HCT116 (cell line): ENCODE measurements around the gene GSDMA. TPM values are rescaled to one million over a fixed set of nuclear protein-coding genes. Genes with fewer than 3 reads are reported as not detected.

Source experiments
- ATAC-seq: fragments of 200-7000 bp; cut with Tn5 transposase; 2 replicates; pipeline ENCODE4 v1.9.1; 2020; ENCODE audit warnings: mild to moderate bottlenecking, moderate library complexity
- BruUV-seq: library from RNA; stranded (reverse); fragments of 400-500 nt; replicated peaks from 2 replicates; lab custom pipeline; 2021; lab: Mats Ljungman, UMichigan
- CTCF ChIA-PET: fragments of 300-600 bp; sonication (Branson Sonifier 250); formaldehyde crosslinking; loops from one replicate; lab custom pipeline; 2021; ENCODE audit warnings: antibody characterized with exemption; lab: Charles Lee
- POLR2A ChIA-PET: fragments of 300-600, 350-600 bp; sonication (Branson Sonifier 250); formaldehyde crosslinking; loops from one replicate; lab custom pipeline; 2021; ENCODE audit warnings: antibody characterized with exemption; lab: Charles Lee
- RAD21 ChIA-PET, 2 experiments: fragments of 300-600 bp; sonication (Branson Sonifier 250); formaldehyde crosslinking; loops; one replicate each; lab custom pipeline; 2023; ENCODE audit warnings: low total read pairs in 2 of 2; ENCODE audit not compliant: uncharacterized antibody in 2 of 2, unreplicated experiment in 2 of 2, low non-redundant PET in 1 of 2; lab: Charles Lee
- DNase-seq: peaks from one replicate; pipeline ENCODE4 v3.0.0-alpha.2; 2010; ENCODE audit warnings: low read depth, low spot score
- H2AFZ ChIP-seq: fragments of 200-600 bp; shearing (Covaris generic), sonication (generic); 2 replicates; pipeline ENCODE4 v1.6.1; 2017; ENCODE audit warnings: low read depth, mixed run types, mixed read lengths, antibody characterized with exemption, low read length; ENCODE audit not compliant: poor library complexity, severe bottlenecking
- H3K27ac ChIP-seq: 2 replicates; pipeline ENCODE4 v1.5.1; 2012; ENCODE audit warnings: low read depth, low read length
- H3K27me3 ChIP-seq: fragments of 200-600 bp; sonication (generic); 2 replicates; pipeline ENCODE4 v1.6.1; 2016; ENCODE audit warnings: mixed run types, low read length, mixed read lengths; ENCODE audit not compliant: insufficient read depth
- H3K36me3 ChIP-seq, 2 experiments: fragments of 200-500 bp in 1 of 2; fragments of 200-600 bp in 1 of 2; sonication (Bioruptor generic) in 1 of 2; sonication (generic) in 1 of 2; 2 replicates each; pipeline versions ENCODE4 v1.5.1 to v1.6.1; 2014 to 2016; ENCODE audit warnings: low read length in 2 of 2, inconsistent platforms in 1 of 2, mixed read lengths in 1 of 2, mixed run types in 1 of 2; ENCODE audit not compliant: insufficient read depth in 2 of 2, control insufficient read depth in 1 of 2
- H3K4me1 ChIP-seq, 2 experiments: fragments of 200-600 bp in 1 of 2; sonication (generic) in 1 of 2; 2 replicates each; pipeline versions ENCODE4 v1.5.1 to v1.6.1; 2012 to 2017; ENCODE audit warnings: low read length in 2 of 2, inconsistent platforms in 1 of 2, mild to moderate bottlenecking in 1 of 2, mixed read lengths in 1 of 2, mixed run types in 1 of 2, moderate library complexity in 1 of 2; ENCODE audit not compliant: insufficient read depth in 2 of 2, control insufficient read depth in 1 of 2
- H3K4me2 ChIP-seq: fragments of 200-600 bp; sonication (generic); 2 replicates; pipeline ENCODE4 v1.6.1; 2017; ENCODE audit warnings: mixed run types, low read length, mixed read lengths
- H3K4me3 ChIP-seq, 2 experiments: fragments of 200-600 bp in 1 of 2; sonication (generic) in 1 of 2; replicated peaks in 1 of 2; 2 replicates each; pipeline ENCODE4 v1.5.1; 2011 to 2016; ENCODE audit warnings: low read length in 2 of 2, control low read depth in 1 of 2, low read depth in 1 of 2, mild to moderate bottlenecking in 1 of 2, mixed read lengths in 1 of 2, mixed run types in 1 of 2
- H3K79me2 ChIP-seq: fragments of 200-600 bp; sonication (generic); 2 replicates; pipeline ENCODE4 v1.6.1; 2017; ENCODE audit warnings: mild to moderate bottlenecking, mixed run types, low read length, moderate library complexity, mixed read lengths; ENCODE audit not compliant: insufficient read depth
- H3K9ac ChIP-seq: fragments of 200-600 bp; sonication (generic); 2 replicates; pipeline ENCODE4 v1.6.1; 2016; ENCODE audit warnings: low read length, mixed read lengths
- H3K9me2 ChIP-seq: fragments of 200-600 bp; sonication (generic), shearing (Covaris generic); 2 replicates; pipeline ENCODE4 v1.6.1; 2017; ENCODE audit warnings: mixed run types, mild to moderate bottlenecking, moderate library complexity; ENCODE audit not compliant: insufficient read depth
- H3K9me3 ChIP-seq, 2 experiments: fragments of 200-500 bp in 1 of 2; fragments of 200-600 bp in 1 of 2; sonication (Bioruptor generic) in 1 of 2; sonication (generic) in 1 of 2; 2 replicates each; pipeline ENCODE4 v1.6.1; 2014 to 2017; ENCODE audit warnings: low read length in 2 of 2, mixed read lengths in 2 of 2, inconsistent platforms in 1 of 2, low read depth in 1 of 2, mild to moderate bottlenecking in 1 of 2, mixed run types in 1 of 2, moderate library complexity in 1 of 2; ENCODE audit not compliant: control insufficient read depth in 1 of 2, insufficient read depth in 1 of 2
- H4K20me1 ChIP-seq: fragments of 200-600 bp; sonication (generic), shearing (Covaris generic); 2 replicates; pipeline ENCODE4 v1.6.1; 2017; ENCODE audit warnings: mixed run types, mild to moderate bottlenecking, moderate library complexity; ENCODE audit not compliant: insufficient read depth
- CBX3 ChIP-seq: IDR thresholded peaks from 2 replicates; pipeline ENCODE4 v1.6.1; 2012; ENCODE audit warnings: low read depth
- CTCF ChIP-seq, 3 experiments: fragments of 200-600 bp in 1 of 3; sonication (generic) in 1 of 3; IDR thresholded peaks in 2 of 3; conservative IDR thresholded peaks in 1 of 3; 2 replicates each; pipeline ENCODE4 v1.5.1; 2012 to 2017; ENCODE audit warnings: low read depth in 2 of 3, low read length in 2 of 3, antibody characterized with exemption in 1 of 3, borderline replicate concordance in 1 of 3, control low read depth in 1 of 3, mild to moderate bottlenecking in 1 of 3, mixed read lengths in 1 of 3, mixed run types in 1 of 3, moderate library complexity in 1 of 3; ENCODE audit not compliant: insufficient read depth in 1 of 3
- EGR1 ChIP-seq: IDR thresholded peaks from 2 replicates; pipeline ENCODE4 v1.6.1; 2012; ENCODE audit warnings: low read depth
- EZH2 ChIP-seq: fragments of 200-600 bp; sonication (generic); IDR thresholded peaks from 2 replicates; pipeline ENCODE4 v1.6.1; 2017; ENCODE audit warnings: antibody characterized with exemption, mixed run types
- EZH2phosphoT487 ChIP-seq: fragments of 200-600 bp; IDR thresholded peaks from 2 replicates; pipeline ENCODE4 v1.6.1; 2018; ENCODE audit warnings: antibody characterized with exemption, borderline replicate concordance
- JUND ChIP-seq: IDR thresholded peaks from 2 replicates; pipeline ENCODE4 v1.6.1; 2012
- MAX ChIP-seq: IDR thresholded peaks from 2 replicates; pipeline ENCODE4 v1.6.1; 2012
- POLR2A ChIP-seq: IDR thresholded peaks from 2 replicates; pipeline ENCODE4 v1.7.0; 2011; ENCODE audit warnings: borderline replicate concordance; ENCODE audit not compliant: insufficient read depth, insufficient read length; ENCODE audit errors: extremely low read depth
- POLR2AphosphoS5 ChIP-seq: IDR thresholded peaks from 2 replicates; pipeline ENCODE4 v1.6.1; 2011; ENCODE audit warnings: mild to moderate bottlenecking, low read depth, low read length, moderate library complexity
- REST ChIP-seq: IDR thresholded peaks from 2 replicates; pipeline ENCODE4 v1.6.1; 2012; ENCODE audit warnings: low read depth
- SIN3A ChIP-seq: IDR thresholded peaks from 2 replicates; pipeline ENCODE4 v1.6.1; 2012; ENCODE audit warnings: low read depth
- SP1 ChIP-seq: IDR thresholded peaks from 2 replicates; pipeline ENCODE4 v1.6.1; 2012; ENCODE audit warnings: low read depth
- SRF ChIP-seq: IDR thresholded peaks from 2 replicates; pipeline ENCODE4 v1.6.1; 2012; ENCODE audit warnings: low read depth
- TCF7L2 ChIP-seq: IDR thresholded peaks from 2 replicates; pipeline ENCODE4 v1.7.0; 2011; ENCODE audit warnings: borderline replicate concordance, inconsistent platforms; ENCODE audit not compliant: insufficient read depth, insufficient read length; ENCODE audit errors: extremely low read depth
- ZBTB33 ChIP-seq: IDR thresholded peaks from 2 replicates; pipeline ENCODE4 v1.6.1; 2011; ENCODE audit warnings: mild to moderate bottlenecking, low read length, moderate library complexity; ENCODE audit not compliant: insufficient replicate concordance; ENCODE audit errors: extremely low read depth
- ZFX ChIP-seq: fragments of 450-650 bp; IDR thresholded peaks from 2 replicates; pipeline ENCODE4 v1.6.1; 2017
- intact Hi-C: fragments of 100-400 bp; cut with micrococcal nuclease; formaldehyde crosslinking; loops from 2 replicates; pipeline ENCODE4 v1.10.0; 2022
- total RNA-seq: library from RNA; stranded (reverse); gene quantifications from one replicate; pipeline ENCODE4 v1.2.1, GENCODE V29; 2021; ENCODE audit not compliant: unreplicated experiment

Gene GSDMA
- total RNA-seq, 1 experiment from 2014 or later: not detected

GRCh38 chr17:39951924-39952679 is 10.7 kb upstream of the GSDMA start:
- no peak overlapping the region for H2AFZ ChIP-seq
- peaks cover 13 to 21% of the 10 kb centered on the region in 2 experiments for H3K4me1 ChIP-seq
- TF ChIP-seq SP1 (no peak), TCF7L2 (no peak), EZH2 (no peak), MAX (no peak), EGR1 (no peak), CTCF (IDR thresholded peaks at IDR 0.05 in 2 of 3, conservative IDR thresholded peaks at IDR 0.05 in 1 of 3; ENCODE audit: borderline replicate concordance in 1 of 3, insufficient read depth in 1 of 3, low read depth in 2 of 3, low read length in 2 of 3) (no peak), SIN3A (no peak), ZFX (no peak), REST (no peak), POLR2AphosphoS5 (no peak), JUND (no peak), EZH2phosphoT487 (no peak), CBX3 (no peak), POLR2A (no peak), SRF (no peak), ZBTB33 (no peak)
- no peaks in the 10 kb centered on the region for H3K9me2 ChIP-seq
- ChIA-PET CTCF (interaction anchor here (0.6 kb wide), 2 partner anchors 318 to 345 kb away, joined by 3 to 4 read pairs; no protein-coding TSS in a partner anchor), POLR2A (no interaction called here), RAD21 (interaction anchor here in 1 of 2 experiments (0.6 to 0.7 kb wide), 2 partner anchors 188 to 330 kb away, joined by 3 to 5 read pairs; partner anchors contain the start of gene CASC3)
- intact Hi-C loops: loop anchor here (10.0 kb wide), 1 partner anchor 217 kb away; the partner anchor contains the start of genes GRB7 and MIEN1
- ATAC-seq: no peak; the same call in 1 of the 2 replicates
- no peaks in the 10 kb centered on the region for H3K27me3 ChIP-seq
- no peaks in the 10 kb centered on the region for H4K20me1 ChIP-seq
- H3K9ac ChIP-seq: peak overlapping the region; percentile 49
- BruUV-seq: no TSS peak
- peak overlapping the region; percentile 48; the same call in 1 of the 2 replicates for H3K27ac ChIP-seq
- H3K36me3 ChIP-seq: no peaks in the 10 kb centered on the region
- H3K9me3 ChIP-seq: no peaks in the 10 kb centered on the region
- peak overlapping the region; percentile 36 to 55 for H3K4me3 ChIP-seq
- DNase-seq: no peak
- H3K4me2 ChIP-seq: peak overlapping the region; percentile 89
- H3K79me2 ChIP-seq: no peaks in the 10 kb centered on the region
